K562 (cell line): ENCODE results near the gene NTRK3. TPM values are rescaled to one million over a fixed set of nuclear protein-coding genes. Genes with fewer than 3 reads are reported as not detected.

Experiments
- ATAC-seq: fragments of 200-7000 bp; cut with Tn5 transposase; 3 replicates; pipeline ENCODE4 v1.9.1; 2020; ENCODE audit warnings: moderate library complexity
- BruUV-seq: library from RNA; stranded (reverse); fragments of 400-500 nt; replicated peaks from 2 replicates; lab custom pipeline; 2021; lab: Mats Ljungman, UMichigan
- CTCF ChIA-PET: fragments of 300-600 bp; formaldehyde crosslinking; extraction: SDS; loops from one replicate; lab custom pipeline; 2021; ENCODE audit warnings: low intra/inter-chr PET ratio; lab: Yijun Ruan, JAX
- POLR2A ChIA-PET: fragments of 300-600, 350-650 bp; sonication (Branson Sonifier 250); formaldehyde crosslinking; extraction: SDS; loops from one replicate; lab custom pipeline; 2021; ENCODE audit warnings: antibody characterized with exemption, inconsistent platforms; lab: Yijun Ruan, JAX
- DNase-seq, 4 experiments: peaks; one replicate each; pipeline versions ENCODE4 v3.0.0 to v3.0.0-alpha.2; 2011 to 2018; ENCODE audit warnings: low spot score in 3 of 4, mixed read lengths in 3 of 4; ENCODE audit errors: extremely low read depth in 1 of 4
- FAIRE-seq: peaks from 2 replicates; lab custom pipeline; 2011; peaks lifted over from hg19 to GRCh38; lab: Jason Lieb, UNC
- H2AFZ ChIP-seq: 2 replicates; pipeline ENCODE4 v1.6.0; 2011; ENCODE audit warnings: low read depth, low read length, control low read depth, inconsistent platforms
- H3K27ac ChIP-seq: fragments of 200-600 bp; 3 replicates; pipeline ENCODE4 v1.8.0; 2011; ENCODE audit warnings: low read depth, mild to moderate bottlenecking, control low read depth, inconsistent platforms, low read length, moderate library complexity, mixed read lengths; ENCODE audit errors: extremely low read depth
- H3K27me3 ChIP-seq, 2 experiments: fragments of 300-600 bp in 1 of 2; 2 replicates in 1 of 2; 3 replicates in 1 of 2; pipeline versions ENCODE4 v1.6.0 to v1.8.0; 2011; ENCODE audit warnings: inconsistent platforms in 2 of 2, low read length in 2 of 2, mild to moderate bottlenecking in 1 of 2, mixed read lengths in 1 of 2, moderate library complexity in 1 of 2; ENCODE audit not compliant: control insufficient read depth in 2 of 2, insufficient read depth in 2 of 2
- H3K36me3 ChIP-seq: fragments of 300-600 bp; 3 replicates; pipeline ENCODE4 v1.8.0; 2011; ENCODE audit warnings: mild to moderate bottlenecking, low read length, inconsistent platforms; ENCODE audit not compliant: control insufficient read depth, insufficient read depth
- H3K4me1 ChIP-seq, 2 experiments: fragments of 200-600 bp in 1 of 2; replicated peaks in 1 of 2; 2 replicates in 1 of 2; 3 replicates in 1 of 2; pipeline versions ENCODE4 v1.5.1 to v1.8.0; 2011; ENCODE audit warnings: inconsistent platforms in 2 of 2, low read length in 2 of 2, mild to moderate bottlenecking in 1 of 2, mixed read lengths in 1 of 2, moderate library complexity in 1 of 2; ENCODE audit not compliant: control insufficient read depth in 2 of 2, insufficient read depth in 2 of 2
- H3K4me2 ChIP-seq: 2 replicates; pipeline ENCODE4 v1.6.1; 2011; ENCODE audit warnings: low read length, control low read depth, inconsistent platforms, mixed read lengths; ENCODE audit not compliant: insufficient read depth
- H3K4me3 ChIP-seq: fragments of 200-600 bp; sonication (generic), shearing (Covaris generic); 2 replicates; pipeline ENCODE4 v1.5.1; 2016; ENCODE audit warnings: control low read depth, inconsistent platforms
- H3K79me2 ChIP-seq: fragments of 200-600 bp; 3 replicates; pipeline ENCODE4 v1.8.0; 2011; ENCODE audit warnings: low read length, inconsistent platforms; ENCODE audit not compliant: control insufficient read depth, insufficient read depth
- H3K9ac ChIP-seq, 2 experiments: 2 replicates each; pipeline versions ENCODE4 v1.6.0 to v1.6.1; 2011; ENCODE audit warnings: low read depth in 2 of 2, low read length in 2 of 2, control low read depth in 1 of 2, inconsistent platforms in 1 of 2, mild to moderate bottlenecking in 1 of 2, mixed read lengths in 1 of 2; ENCODE audit not compliant: insufficient read depth in 1 of 2
- H3K9me1 ChIP-seq: one replicate; pipeline ENCODE4 v1.6.0; 2011; ENCODE audit warnings: inconsistent platforms, mild to moderate bottlenecking, low read length, moderate library complexity; ENCODE audit not compliant: control insufficient read depth, insufficient read depth
- H3K9me3 ChIP-seq: replicated peaks from 2 replicates; pipeline ENCODE4 v1.5.1; 2011; ENCODE audit warnings: low read depth, low read length, inconsistent platforms; ENCODE audit not compliant: control insufficient read depth, insufficient read depth
- H4K20me1 ChIP-seq: replicated peaks from 2 replicates; pipeline ENCODE4 v1.6.1; 2011; ENCODE audit warnings: low read length, inconsistent platforms, mixed read lengths; ENCODE audit not compliant: control insufficient read depth, insufficient read depth
- CTBP1 ChIP-seq: fragments of 450-650 bp; IDR thresholded peaks from 2 replicates; pipeline ENCODE4 v1.6.1; 2016; ENCODE audit warnings: borderline replicate concordance
- EGR1 ChIP-seq: fragments of 450-650 bp; conservative IDR thresholded peaks from 2 replicates; pipeline ENCODE4 v1.6.1; 2017; ENCODE audit warnings: mild to moderate bottlenecking
- ETV5 ChIP-seq: sonication (generic); formaldehyde crosslinking; IDR thresholded peaks from 2 replicates; pipeline ENCODE4 v1.4.0; 2020; ENCODE audit warnings: low read depth, mild to moderate bottlenecking, missing genetic modification reagents
- MBD2 ChIP-seq: sonication (generic); IDR thresholded peaks from 2 replicates; pipeline ENCODE4 v1.6.1; 2016; ENCODE audit warnings: low read depth, borderline replicate concordance
- NELFE ChIP-seq: IDR thresholded peaks from 2 replicates; pipeline ENCODE4 v1.6.1; 2011; ENCODE audit warnings: mild to moderate bottlenecking; ENCODE audit not compliant: insufficient read depth, insufficient read length
- PBX2 ChIP-seq, 2 experiments: IDR thresholded peaks in 1 of 2; conservative IDR thresholded peaks in 1 of 2; 2 replicates each; pipeline ENCODE4 v1.6.1; 2016; ENCODE audit warnings: low read depth in 2 of 2, mild to moderate bottlenecking in 1 of 2, missing compliant biosample characterization in 1 of 2, missing genetic modification characterization in 1 of 2, moderate library complexity in 1 of 2
- PREB ChIP-seq: sonication (generic); formaldehyde crosslinking; IDR thresholded peaks from 2 replicates; pipeline ENCODE4 v1.8.1; 2023; ENCODE audit warnings: mild to moderate bottlenecking, missing genetic modification reagents
- SAFB ChIP-seq: fragments of 200-400 bp; formaldehyde crosslinking; IDR thresholded peaks from 2 replicates; pipeline ENCODE4 v1.6.1; 2017; ENCODE audit warnings: low read depth, low read length, borderline replicate concordance
- UBTF ChIP-seq, 2 experiments: IDR thresholded peaks; 2 replicates each; pipeline ENCODE4 v1.6.1; 2012; ENCODE audit warnings: improper control_type of control experiment in 2 of 2, low read depth in 2 of 2, low read length in 2 of 2, borderline replicate concordance in 1 of 2
- USF1 ChIP-seq: sonication (generic); formaldehyde crosslinking; IDR thresholded peaks from 2 replicates; pipeline ENCODE4 v1.9.0; 2022; ENCODE audit warnings: mild to moderate bottlenecking, missing genetic modification reagents
- ZFX ChIP-seq: sonication (generic); formaldehyde crosslinking; IDR thresholded peaks from 2 replicates; pipeline ENCODE4 v1.8.0; 2022; ENCODE audit warnings: mild to moderate bottlenecking, missing genetic modification reagents, moderate library complexity
- ZNF280A ChIP-seq: fragments of 450-650 bp; IDR thresholded peaks from 2 replicates; pipeline ENCODE4 v1.6.1; 2018; ENCODE audit warnings: mild to moderate bottlenecking, low read depth; ENCODE audit not compliant: partially characterized antibody
- WGBS: fragments of 100-300 bp; shearing (Covaris generic); methylation state at CpG from one replicate; pipeline ENCODE4 v1.1.6; 2016; ENCODE audit warnings: low coverage, mixed read lengths; ENCODE audit not compliant: insufficient coverage; ENCODE audit errors: missing lambda C conversion rate; 5-methylcytosine and 5-hydroxymethylcytosine counted together
- in situ Hi-C: fragments of 300-500 bp; cut with MboI; formaldehyde crosslinking; loops from 4 replicates; pipeline ENCODE4 v1.15.0; 2018; ENCODE audit warnings: inconsistent platforms, mixed read lengths
- intact Hi-C: fragments of 100-400 bp; cut with micrococcal nuclease; formaldehyde crosslinking; loops from 2 replicates; pipeline ENCODE4 v1.14.2; 2022
- polyA plus RNA-seq, 8 experiments: library from polyadenylated mRNA; depleted of rRNA in 4 of 8; stranded (reverse) in 5 of 8; unstranded in 3 of 8; fragments of >200 nt; fragmentation: Nextera tagmentation in 2 of 8; fragmentation: Illumina TruSeq in 1 of 8; extraction: Ambion mirVana in 2 of 8; extraction: Trizol in 1 of 8; gene quantifications; 2 replicates each; pipeline versions ENCODE4 v1.2.1 to v1.2.3, GENCODE V29; 2011 to 2014; ENCODE audit warnings: inconsistent platforms in 1 of 8, missing spikeins in 1 of 8
- total RNA-seq, 7 experiments: library from RNA; depleted of rRNA in 6 of 7; stranded (reverse); fragments of >200 nt in 6 of 7; fragmentation: Illumina TruSeq in 2 of 7; extraction: Trizol in 2 of 7; gene quantifications; 2 replicates each; pipeline versions ENCODE4 v1.2.1 to v1.2.3, GENCODE V29; 2011 to 2021; ENCODE audit warnings: low replicate concordance in 1 of 7

Gene NTRK3
- total and polyA plus RNA-seq, 9 of the 15 experiments (the other 6 are each of a cell fraction or from before 2014, with no cell fraction given): 0.11 to 0.13 TPM; not detected in 7

GRCh38 chr15:88302373-88302772 lies 45.8 kb upstream of the NTRK3 start (continued):
- TF ChIP-seq SAFB (no peak), ZNF280A (no peak), PBX2 (CRISPR knock-in tag; IDR thresholded peaks at IDR 0.05; ENCODE audit: low read depth) (no peak), PBX2 (tag; conservative IDR thresholded peaks at IDR 0.05; ENCODE audit: low read depth) (no peak)

- CTCF ChIA-PET: no interaction called here
- no TSS peak for BruUV-seq
- H3K79me2 ChIP-seq: no peaks in the 10 kb centered on the region
- no peak for DNase-seq
- ATAC-seq: no peak
- in situ Hi-C loops (no loop called here), intact Hi-C loops (no loop called here)
- POLR2A ChIA-PET: interaction anchor here (0.7 kb wide), 1 partner anchor 52 kb away, joined by 3 read pairs; no protein-coding TSS in a partner anchor
- no peak overlapping the region for H3K4me2 ChIP-seq
- H3K9ac ChIP-seq: no peak overlapping the region
- peaks cover 0 to 8% of the 10 kb centered on the region in 2 experiments; a peak in 1 of 5 replicates for H3K27me3 ChIP-seq
- H3K4me1 ChIP-seq: no peaks in the 10 kb centered on the region
- H3K27ac ChIP-seq: no peak overlapping the region
- no peak overlapping the region for H3K4me3 ChIP-seq
- no peaks in the 10 kb centered on the region for H4K20me1 ChIP-seq
- H3K36me3 ChIP-seq: no peaks in the 10 kb centered on the region
- FAIRE-seq: no peak
- no peak overlapping the region for H2AFZ ChIP-seq
- no peaks in the 10 kb centered on the region for H3K9me1 ChIP-seq
- 0% methylated on average over 2 of the region's 2 CpGs for WGBS
- no peaks in the 10 kb centered on the region for H3K9me3 ChIP-seq
- TF ChIP-seq CTBP1 (no peak), ZFX (CRISPR knock-in tag) (no peak), UBTF (IDR thresholded peaks at IDR 0.05; ENCODE audit: borderline replicate concordance in 1 of 2, low read depth in 2 of 2, low read length in 2 of 2) (no peak), NELFE (no peak), EGR1 (no peak), USF1 (CRISPR knock-in tag) (no peak), PREB (CRISPR knock-in tag) (no peak), ETV5 (CRISPR knock-in tag) (no peak), MBD2 (no peak)
Measured at GRCh38 chr15:88301311-88301710, 44.8 kb upstream of the NTRK3 start.
